SIG-M5 (cell line): ENCODE data around the gene DIAPH3.

Experiments used
- DNase-seq: peaks from one replicate; lab custom pipeline; 2025; lab: John Stamatoyannopoulos, UW

The DIAPH3 gene

DNA sequence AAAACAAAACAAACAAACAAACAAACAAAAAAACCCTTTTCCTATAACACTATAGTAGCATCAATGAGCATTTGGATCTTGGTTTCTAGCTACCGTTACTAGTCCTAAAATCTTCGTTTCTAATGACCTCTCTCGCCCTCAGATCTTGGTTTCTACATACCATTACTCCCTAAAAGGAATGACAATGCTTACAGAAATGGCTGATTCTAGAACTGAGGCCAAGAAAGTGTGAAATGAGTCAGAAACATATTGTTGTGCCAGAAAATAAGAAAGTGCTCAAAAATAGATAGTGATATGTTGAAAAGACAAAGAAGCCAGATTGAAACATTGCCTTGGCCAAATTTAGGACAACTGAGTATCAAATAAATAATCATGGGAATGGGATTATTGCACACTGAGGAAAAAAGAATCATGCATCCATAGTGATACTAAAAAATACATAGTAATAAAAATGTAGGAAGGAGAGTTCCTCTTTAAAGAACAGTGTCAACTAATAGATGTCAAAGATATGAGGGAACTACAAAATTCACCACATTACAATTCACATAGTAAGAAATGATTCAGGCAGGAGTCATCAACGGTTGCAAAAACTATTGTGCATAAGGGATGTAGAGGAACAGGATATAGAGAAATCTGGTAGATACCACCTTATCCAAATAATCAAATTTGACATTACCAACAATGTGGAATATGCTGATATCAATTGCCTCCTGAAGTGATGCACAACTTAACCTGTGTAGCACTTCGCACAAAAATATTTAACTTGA, 386.6 kb downstream of the DIAPH3 start:
- DNase-seq, result no peak

DNA sequence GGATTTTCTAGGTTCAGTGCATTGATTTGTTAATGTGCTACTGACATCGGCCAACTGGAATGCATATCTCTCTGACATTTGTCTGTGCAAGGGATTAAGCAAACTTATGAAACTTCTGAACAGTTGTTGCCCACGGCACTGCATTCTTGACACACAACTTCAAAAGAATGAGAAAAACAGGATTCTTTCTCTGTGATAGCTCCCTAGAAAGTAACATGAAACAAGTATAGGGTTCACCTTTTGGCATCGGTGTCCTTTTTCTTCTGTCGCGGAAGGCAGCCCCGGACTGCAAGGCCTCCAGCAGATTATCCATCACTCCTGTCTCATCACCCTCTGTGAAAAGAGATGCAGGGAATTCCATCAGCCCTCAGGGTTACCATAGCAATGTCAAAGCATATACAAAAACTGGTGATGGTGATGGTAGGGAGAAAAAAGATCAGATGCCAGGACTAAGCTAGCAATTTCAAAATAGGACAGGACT, 389.2 kb downstream of the DIAPH3 start:
- DNase-seq, result no peak

DNA sequence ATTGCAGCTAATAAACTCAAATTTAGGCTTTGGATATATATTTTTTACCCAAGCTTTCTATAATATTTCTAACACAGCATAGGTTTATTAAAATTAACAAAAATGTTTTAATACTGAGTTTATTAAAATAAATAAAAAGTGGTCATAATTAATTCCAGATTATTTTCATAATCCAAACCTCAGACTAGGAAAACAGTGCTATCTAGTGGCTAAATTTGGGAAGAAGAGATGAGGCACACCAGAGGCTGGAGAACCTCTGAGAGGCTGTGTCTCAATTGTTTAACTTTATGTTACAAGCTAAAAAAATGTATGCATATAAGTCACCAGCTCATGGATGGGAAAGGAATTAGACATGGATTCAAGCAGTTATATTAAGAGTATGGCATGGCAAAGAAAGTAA, 392.5 kb downstream of the DIAPH3 start:
- no peak for DNase-seq

DNA sequence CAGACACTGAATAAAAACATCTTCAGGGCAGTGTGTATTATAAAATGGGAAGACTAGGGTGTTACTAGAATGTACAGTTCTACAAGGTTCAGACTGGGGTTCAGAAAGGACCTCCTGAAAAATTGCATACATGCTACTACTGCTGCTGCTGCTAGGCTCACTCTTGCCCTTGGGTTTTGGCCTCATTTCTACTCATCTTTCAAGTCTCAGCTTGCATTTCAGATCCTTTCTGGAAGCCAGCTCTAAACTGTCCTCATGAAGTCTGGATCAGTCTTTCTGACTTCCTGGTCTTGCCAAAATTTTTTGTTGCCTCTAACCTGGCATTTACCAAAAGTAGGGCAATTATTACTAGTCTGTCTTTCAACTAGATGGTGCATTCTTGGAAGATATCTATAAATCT, 393.3 kb downstream of the DIAPH3 start:
- no peak for DNase-seq

DNA sequence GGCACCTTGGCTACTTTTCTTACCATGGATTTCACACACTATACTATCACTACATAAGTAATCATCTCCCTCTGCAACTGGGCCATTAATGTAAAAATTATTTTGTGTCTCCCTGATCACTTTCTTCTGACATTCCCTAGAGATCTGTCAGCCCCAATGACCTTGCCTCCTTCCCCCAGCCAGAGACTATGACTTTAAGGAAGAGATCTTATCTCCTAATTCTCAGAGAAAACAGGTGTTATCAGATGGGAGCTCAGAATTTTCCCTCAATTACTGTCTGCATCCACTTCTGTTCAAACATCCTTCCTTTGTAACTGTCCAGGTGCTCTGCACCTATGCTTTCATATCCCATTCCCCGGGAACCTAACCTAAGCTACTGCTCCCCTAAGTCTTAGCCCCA, 397.5 kb downstream of the DIAPH3 start:
- DNase-seq, result no peak

DNA sequence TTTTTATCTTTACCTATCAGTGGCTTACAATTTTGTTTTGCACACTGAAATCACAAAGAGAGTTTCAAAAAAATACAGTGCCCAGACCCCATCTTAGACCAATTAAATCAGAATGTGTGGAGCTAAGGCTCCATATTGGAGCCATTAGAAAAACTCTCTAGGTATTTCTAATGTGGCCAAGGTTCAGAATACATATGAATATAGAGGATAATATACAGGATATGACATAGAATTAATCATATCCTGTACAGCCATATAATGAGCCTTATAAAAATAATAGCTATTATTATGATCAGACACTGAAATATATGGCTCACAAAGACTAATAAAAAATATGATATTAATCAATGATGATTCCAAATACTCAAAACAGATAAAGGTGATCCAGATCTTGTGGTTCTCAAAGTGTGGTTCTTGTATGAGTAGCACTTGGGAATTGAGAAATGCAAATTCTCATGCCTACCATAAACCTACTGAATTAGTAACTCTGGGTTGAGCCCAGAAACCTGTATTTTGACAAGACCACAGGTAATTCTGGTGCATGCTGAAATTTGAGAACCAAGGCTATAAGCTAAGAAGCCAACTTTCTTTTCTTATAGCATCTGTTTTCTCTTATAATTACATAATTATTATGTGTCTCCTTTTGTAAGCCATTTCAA, 408.0 kb downstream of the DIAPH3 start:
- DNase-seq, result no peak

DNA sequence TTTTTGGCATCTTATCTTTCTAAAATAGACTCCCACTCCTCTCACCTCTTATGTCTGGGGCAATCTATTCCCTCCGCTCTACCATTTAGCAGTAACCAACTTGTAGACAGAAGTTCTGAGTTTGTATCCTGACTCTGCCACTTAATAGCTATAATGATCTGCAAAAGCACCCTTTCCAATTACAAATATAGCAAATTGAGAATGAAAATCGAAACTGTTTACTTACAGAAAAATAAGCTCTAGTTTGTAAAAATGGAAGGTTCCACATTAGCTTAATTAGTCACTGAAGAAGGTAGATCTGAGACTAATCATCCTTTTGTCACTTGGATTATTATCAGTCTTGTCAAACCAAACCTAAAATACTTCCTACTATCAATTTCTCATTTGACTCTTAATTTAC, 409.3 kb downstream of the DIAPH3 start:
- DNase-seq, result no peak

DNA sequence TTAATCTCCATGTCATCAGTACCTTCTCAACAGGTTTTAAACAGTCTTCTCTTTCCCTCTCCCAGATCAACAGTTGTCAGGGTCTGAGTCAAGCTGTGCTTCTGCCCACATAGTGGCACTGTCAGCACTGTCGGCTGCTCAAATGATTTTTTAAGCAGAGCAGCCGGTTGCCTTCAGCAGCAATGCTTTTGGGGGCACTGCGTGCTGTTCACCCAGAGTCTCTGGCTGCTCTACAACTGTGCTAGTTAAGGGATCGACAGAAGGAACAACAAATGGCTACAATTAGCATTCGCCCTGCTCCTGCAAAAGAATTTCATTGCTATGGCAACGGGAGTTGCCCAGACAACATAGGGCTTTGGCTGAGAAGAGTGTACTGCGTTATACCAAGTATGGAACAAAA, 412.9 kb downstream of the DIAPH3 start:
- DNase-seq, result no peak

DNA sequence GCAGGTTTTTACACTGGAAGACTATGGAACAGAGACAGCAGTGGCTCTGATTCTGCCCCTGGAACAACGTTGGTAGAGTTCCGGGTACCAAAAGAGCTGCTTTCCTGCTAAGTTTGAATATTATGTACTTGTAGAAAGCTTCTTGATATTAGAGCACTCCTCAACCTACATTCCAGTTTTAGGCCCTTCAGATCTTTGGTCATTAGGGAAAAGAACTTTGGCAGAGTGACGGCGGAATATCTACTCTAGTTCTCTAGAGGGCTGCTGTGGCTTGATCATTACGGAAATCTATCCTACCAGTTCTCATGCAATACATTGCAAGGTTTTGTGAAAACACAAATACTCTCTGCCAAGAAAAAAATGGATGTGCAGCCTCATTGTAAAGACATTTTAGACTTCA, 415.7 kb downstream of the DIAPH3 start:
- no peak for DNase-seq

DNA sequence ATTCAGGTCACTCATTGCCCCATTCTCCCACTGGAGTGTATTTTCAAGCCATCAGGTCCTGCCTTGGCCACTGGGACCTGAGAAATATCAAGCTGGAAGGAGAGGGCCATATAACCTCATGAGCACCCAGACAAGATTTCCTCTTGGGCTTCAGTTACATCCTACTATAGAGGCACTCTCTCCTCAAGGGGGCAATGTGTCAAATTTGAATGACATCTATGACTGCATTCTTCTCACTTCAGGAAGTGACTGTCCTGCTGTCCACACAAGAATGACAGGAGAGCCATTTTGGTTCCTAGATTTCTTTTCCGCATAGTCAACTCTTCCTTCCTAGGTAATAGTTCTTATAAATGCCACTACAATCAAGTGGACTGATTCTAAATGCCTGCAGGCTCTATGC, 416.2 kb downstream of the DIAPH3 start:
- no peak for DNase-seq

DNA sequence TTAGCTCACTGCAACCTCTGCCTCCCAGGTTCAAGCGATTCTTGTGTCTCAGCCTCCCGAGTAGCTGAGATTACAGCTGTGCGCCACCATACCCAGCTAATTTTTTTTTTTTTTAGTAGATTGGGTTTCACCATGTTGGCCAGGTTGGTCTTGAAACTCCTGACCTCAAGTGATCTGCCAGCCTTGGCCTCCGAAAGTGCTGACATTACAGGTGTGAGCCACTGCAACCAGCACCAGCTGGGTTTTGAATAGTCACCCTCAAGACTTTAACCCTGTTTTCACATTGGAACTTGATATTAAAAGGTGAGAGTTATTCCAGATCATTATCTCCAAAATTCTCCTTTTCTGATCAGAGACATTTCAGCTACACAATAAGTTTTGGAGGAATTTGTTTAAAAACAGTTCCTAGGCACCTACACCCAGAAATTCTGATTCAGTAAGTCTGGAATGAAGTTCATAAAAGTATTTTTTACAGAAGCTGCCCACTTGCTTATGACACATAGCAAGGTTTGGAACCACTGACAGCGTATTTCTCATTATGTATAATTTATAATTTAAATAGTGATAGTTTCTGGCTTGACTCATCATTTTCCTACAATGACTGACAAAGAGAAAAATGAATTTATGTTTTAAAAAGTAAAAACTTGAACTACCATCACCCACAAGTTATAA, 417.3 kb downstream of the DIAPH3 start:
- DNase-seq, result no peak

DNA sequence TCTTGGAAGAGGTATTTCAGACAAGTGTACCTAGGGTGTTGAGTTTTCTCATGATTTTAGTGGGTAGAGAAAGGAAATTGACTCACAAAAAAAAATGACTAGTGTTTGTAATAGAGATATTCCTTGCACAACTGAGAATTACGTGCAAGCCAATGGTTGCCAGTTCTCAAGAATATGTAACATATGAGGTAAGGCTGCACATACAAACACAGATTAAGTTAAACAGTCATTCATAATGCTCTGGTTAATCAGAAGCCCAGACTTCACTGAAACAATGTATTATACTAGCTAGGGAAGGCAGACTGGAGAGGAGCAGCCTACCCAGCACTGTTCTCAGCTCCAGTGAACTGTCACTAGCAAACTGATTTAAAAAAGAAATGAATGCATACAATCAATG, 418.3 kb downstream of the DIAPH3 start:
- DNase-seq, result no peak

DNA sequence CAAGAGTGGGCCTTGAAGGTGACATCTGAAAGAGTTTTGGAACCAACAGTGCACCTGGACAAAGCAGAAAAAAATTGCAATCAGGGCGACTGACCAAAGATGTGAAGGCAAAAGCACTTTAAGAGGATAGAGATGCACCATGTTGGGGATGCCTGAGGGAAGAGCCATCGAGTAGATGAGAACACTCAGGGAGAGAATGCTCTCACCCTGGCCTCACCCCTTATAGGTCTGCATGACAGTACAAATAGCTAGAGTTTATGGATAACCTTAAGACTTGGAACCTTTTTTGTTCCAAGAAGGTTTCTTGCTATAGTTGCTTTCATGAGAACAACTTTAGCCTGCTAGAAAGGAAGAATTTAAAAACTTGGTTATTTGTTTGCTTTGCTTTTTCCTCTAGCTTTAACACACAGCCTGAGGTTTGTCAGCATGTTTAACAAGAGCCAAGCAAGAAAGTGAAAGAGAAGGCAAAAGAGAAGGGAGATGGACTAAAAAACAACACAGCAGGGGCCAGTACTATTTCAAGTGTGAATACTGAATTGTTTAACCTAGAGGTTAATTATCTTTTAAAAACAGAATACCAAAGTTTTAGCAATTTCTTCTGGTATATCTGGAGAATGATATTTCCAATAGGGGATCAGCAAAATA, 418.9 kb downstream of the DIAPH3 start:
- no peak for DNase-seq

DNA sequence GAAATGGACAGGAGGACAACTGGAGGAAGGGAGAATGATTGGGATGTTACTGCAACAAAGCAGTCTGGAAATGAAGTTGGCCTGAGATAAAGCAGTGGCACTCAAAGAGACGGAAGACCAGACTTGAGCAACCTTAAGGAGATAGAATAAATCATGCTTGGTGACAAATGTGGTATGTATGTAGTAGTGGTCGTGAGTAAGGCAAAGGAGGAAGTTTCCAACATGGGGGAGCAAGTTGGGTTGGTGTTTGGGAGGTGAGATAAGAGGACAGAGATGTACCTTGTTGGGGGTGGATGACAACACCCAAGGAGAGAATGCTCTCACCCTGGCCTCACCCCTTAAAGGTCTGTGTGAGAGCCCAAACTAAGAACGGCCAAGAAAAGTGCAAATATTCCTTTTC, 420.5 kb downstream of the DIAPH3 start:
- no peak for DNase-seq

DNA sequence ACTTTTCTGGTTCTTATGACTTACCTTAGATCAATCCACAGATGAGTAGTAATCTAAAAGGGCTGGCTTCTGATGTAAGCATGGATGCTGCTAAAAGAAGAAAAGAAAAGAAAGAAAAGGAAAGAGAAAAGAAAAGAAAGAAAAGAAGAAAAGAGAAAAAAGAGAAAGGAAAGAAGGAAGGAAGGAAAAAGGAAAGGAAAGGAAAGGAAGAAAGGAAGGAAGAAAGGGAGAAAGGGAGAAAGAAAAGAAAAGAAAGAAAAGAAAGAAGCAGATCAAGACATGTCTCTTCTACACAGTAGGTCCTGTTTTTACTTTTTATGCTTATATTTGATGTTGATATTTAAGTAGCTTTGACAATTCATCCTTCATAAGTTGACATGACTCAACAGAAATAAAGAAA, 421.3 kb downstream of the DIAPH3 start:
- DNase-seq, result no peak

DNA sequence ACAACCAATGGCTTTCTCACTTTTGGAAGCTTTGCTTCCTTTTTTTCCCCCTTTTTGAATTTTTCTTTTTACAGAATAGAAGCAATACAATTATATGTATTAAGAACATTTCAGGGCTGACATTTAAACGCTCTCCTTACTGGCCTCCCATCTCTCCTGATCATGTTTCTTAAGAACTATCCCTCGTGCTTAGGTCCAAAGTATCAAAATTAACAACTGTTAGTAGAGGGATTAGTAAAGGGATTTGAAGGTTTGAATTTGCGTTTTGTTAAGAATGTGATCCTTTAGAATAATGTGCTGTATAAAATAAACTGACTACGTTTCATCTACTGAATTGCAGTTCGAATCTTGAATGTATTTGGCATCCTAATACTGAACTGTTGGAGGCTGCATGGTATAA, 424.8 kb downstream of the DIAPH3 start:
- DNase-seq, result no peak

DNA sequence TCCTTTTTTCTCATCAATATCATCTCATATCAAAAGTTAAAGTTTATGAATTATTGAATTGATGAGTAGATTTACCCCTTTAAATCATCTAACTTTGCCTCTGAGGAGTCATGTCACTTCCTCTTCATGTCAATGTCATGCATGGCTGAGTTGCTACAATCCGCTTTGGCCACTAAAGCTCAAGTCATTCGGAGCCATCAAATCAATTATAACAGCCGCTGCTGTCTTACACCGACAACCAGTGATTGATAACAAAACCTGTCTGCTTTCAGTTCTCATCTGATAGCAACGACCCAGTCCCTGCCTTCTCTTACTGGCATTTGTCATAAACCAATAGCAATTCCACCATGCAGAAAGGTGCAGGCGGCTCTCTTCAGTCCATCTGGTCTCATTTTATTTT, 429.3 kb downstream of the DIAPH3 start:
- DNase-seq, result no peak

DNA sequence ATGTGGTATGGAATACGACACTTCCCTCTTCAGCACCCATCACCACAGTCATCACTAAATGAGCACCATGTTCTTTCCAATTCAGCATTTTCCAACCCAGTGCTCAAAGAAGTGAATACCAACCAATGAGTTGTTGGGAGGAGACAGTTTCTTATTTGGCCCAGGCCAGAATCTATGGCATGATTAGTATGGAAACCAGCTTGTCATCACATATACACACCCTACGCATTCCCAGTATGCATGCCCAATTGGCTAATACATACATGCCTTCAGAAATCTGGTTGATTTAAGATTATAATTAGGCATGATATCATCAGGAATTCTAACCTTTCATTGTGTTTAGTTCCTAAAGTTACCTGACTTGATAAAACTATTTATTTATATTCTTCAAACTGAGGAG, 430.0 kb downstream of the DIAPH3 start:
- no peak for DNase-seq

DNA sequence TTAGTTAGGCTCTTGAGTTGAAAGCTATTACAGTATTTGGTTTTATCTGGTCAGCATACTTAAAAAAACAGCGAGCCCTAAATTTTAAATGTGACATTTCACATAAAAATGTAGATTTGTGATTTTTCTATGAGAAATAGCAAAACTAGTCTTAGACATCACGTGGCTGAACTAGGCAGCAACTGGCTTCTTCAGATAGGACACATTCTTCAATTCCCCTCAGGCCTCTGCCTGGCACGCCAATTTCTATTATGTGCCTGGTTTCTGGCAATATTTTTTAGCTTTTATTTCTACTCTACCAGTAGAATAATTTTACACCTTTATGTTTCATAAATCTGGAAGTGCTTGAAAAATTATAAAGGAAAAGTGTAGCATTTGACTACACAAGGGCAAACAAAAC, 433.7 kb downstream of the DIAPH3 start:
- DNase-seq, result no peak

DNA sequence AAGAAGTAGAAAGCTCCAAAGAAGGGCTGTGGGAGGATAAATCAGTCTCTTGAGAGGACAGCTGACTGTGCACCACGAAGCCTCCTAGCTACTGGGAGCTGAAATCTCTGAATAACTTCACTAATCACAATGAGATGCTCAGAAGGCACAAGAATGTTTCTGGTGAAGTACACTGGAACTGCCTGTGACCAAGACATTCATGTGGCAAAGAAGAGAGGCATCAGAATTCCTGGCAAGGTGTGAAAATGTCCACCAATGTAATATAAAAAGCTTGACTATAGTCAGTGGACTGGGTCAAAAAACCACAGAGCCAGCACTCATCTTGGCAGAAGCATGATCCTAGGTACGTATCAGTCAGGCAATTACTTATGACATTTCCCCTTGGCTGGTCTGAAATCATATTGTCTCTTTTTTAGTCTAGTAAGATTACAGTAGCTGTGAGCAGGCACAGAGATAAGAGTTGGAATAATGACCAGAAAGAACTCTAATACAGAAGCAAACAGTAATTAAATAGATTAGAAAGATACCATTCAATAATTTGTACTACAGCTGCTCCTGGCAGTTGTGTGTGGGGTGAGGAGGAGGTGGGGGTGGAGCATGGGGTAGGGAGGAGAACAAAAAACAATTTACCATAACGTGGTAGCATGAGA, 434.7 kb downstream of the DIAPH3 start:
- no peak for DNase-seq

DNA sequence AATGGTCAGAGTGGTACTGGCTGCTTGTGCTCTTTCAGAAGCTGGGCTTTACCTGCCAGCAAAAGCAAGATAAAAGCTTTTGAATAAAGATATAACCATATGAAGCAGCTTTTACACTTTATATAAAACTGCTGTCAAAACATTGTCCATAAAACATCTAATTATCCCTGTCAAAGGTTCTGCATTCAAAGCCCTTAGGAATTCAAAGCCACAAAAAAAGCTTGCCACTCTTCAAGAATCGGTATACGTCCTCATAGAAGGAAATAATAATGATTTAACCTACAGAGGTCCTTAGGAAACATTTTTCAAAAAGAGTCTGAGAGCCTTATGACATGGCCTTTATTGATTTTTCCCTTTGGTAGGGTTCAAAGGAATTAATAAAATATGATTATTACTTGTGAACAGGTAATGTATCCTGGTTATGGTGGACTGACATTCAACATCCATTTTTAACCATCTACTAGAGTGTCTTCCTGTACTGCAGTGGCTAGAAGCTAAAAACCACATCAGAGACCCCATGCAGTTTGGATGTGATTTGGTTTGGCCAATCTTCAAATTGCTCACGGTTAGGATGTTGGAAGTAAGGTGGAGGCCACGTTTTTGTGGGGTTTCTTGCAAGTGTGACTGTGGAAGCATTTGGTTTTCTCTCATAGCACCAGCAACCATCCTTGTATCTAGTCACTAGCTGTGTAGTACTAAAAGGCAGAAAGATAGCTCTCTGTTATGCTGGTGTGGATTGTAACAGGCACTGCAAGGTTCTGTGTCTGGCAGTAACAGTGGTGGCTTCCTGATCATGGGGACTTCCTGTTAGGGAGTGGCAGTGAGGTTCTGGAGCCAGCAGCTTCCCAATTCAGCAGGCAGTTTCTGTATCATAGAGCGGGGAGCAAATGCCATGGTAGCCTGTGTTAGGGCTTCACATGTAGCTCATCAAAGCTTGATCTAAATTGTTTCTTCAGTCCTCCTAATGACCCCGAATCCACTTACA, 441.5 kb downstream of the DIAPH3 start:
- DNase-seq, result no peak
